K562 (cell line): ENCODE results near the gene MPHOSPH6. TPM values are rescaled to one million over a fixed set of nuclear protein-coding genes. Genes with fewer than 3 reads are reported as not detected.

Experiments used
- ATAC-seq: fragments of 200-7000 bp; cut with Tn5 transposase; 3 replicates; pipeline ENCODE4 v1.9.1; 2020; ENCODE audit warnings: moderate library complexity
- BruUV-seq: library from RNA; stranded (reverse); fragments of 400-500 nt; replicated peaks from 2 replicates; lab custom pipeline; 2021; lab: Mats Ljungman, UMichigan
- CTCF ChIA-PET: fragments of 300-600 bp; formaldehyde crosslinking; extraction: SDS; loops from one replicate; lab custom pipeline; 2021; ENCODE audit warnings: low intra/inter-chr PET ratio; lab: Yijun Ruan, JAX
- POLR2A ChIA-PET: fragments of 300-600, 350-650 bp; sonication (Branson Sonifier 250); formaldehyde crosslinking; extraction: SDS; loops from one replicate; lab custom pipeline; 2021; ENCODE audit warnings: antibody characterized with exemption, inconsistent platforms; lab: Yijun Ruan, JAX
- DNase-seq, 4 experiments: peaks; one replicate each; pipeline versions ENCODE4 v3.0.0 to v3.0.0-alpha.2; 2011 to 2018; ENCODE audit warnings: low spot score in 3 of 4, mixed read lengths in 3 of 4; ENCODE audit errors: extremely low read depth in 1 of 4
- FAIRE-seq: peaks from 2 replicates; lab custom pipeline; 2011; peaks lifted over from hg19 to GRCh38; lab: Jason Lieb, UNC
- H2AFZ ChIP-seq: 2 replicates; pipeline ENCODE4 v1.6.0; 2011; ENCODE audit warnings: low read depth, low read length, control low read depth, inconsistent platforms
- H3K27ac ChIP-seq: fragments of 200-600 bp; 3 replicates; pipeline ENCODE4 v1.8.0; 2011; ENCODE audit warnings: low read depth, mild to moderate bottlenecking, control low read depth, inconsistent platforms, low read length, moderate library complexity, mixed read lengths; ENCODE audit errors: extremely low read depth
- H3K27me3 ChIP-seq, 2 experiments: fragments of 300-600 bp in 1 of 2; 2 replicates in 1 of 2; 3 replicates in 1 of 2; pipeline versions ENCODE4 v1.6.0 to v1.8.0; 2011; ENCODE audit warnings: inconsistent platforms in 2 of 2, low read length in 2 of 2, mild to moderate bottlenecking in 1 of 2, mixed read lengths in 1 of 2, moderate library complexity in 1 of 2; ENCODE audit not compliant: control insufficient read depth in 2 of 2, insufficient read depth in 2 of 2
- H3K36me3 ChIP-seq: fragments of 300-600 bp; 3 replicates; pipeline ENCODE4 v1.8.0; 2011; ENCODE audit warnings: mild to moderate bottlenecking, low read length, inconsistent platforms; ENCODE audit not compliant: control insufficient read depth, insufficient read depth
- H3K4me1 ChIP-seq, 2 experiments: fragments of 200-600 bp in 1 of 2; replicated peaks in 1 of 2; 2 replicates in 1 of 2; 3 replicates in 1 of 2; pipeline versions ENCODE4 v1.5.1 to v1.8.0; 2011; ENCODE audit warnings: inconsistent platforms in 2 of 2, low read length in 2 of 2, mild to moderate bottlenecking in 1 of 2, mixed read lengths in 1 of 2, moderate library complexity in 1 of 2; ENCODE audit not compliant: control insufficient read depth in 2 of 2, insufficient read depth in 2 of 2
- H3K4me2 ChIP-seq: 2 replicates; pipeline ENCODE4 v1.6.1; 2011; ENCODE audit warnings: low read length, control low read depth, inconsistent platforms, mixed read lengths; ENCODE audit not compliant: insufficient read depth
- H3K4me3 ChIP-seq: fragments of 200-600 bp; sonication (generic), shearing (Covaris generic); 2 replicates; pipeline ENCODE4 v1.5.1; 2016; ENCODE audit warnings: control low read depth, inconsistent platforms
- H3K79me2 ChIP-seq: fragments of 200-600 bp; 3 replicates; pipeline ENCODE4 v1.8.0; 2011; ENCODE audit warnings: low read length, inconsistent platforms; ENCODE audit not compliant: control insufficient read depth, insufficient read depth
- H3K9ac ChIP-seq, 2 experiments: 2 replicates each; pipeline versions ENCODE4 v1.6.0 to v1.6.1; 2011; ENCODE audit warnings: low read depth in 2 of 2, low read length in 2 of 2, control low read depth in 1 of 2, inconsistent platforms in 1 of 2, mild to moderate bottlenecking in 1 of 2, mixed read lengths in 1 of 2; ENCODE audit not compliant: insufficient read depth in 1 of 2
- H3K9me1 ChIP-seq: one replicate; pipeline ENCODE4 v1.6.0; 2011; ENCODE audit warnings: inconsistent platforms, mild to moderate bottlenecking, low read length, moderate library complexity; ENCODE audit not compliant: control insufficient read depth, insufficient read depth
- H3K9me3 ChIP-seq: replicated peaks from 2 replicates; pipeline ENCODE4 v1.5.1; 2011; ENCODE audit warnings: low read depth, low read length, inconsistent platforms; ENCODE audit not compliant: control insufficient read depth, insufficient read depth
- H4K20me1 ChIP-seq: replicated peaks from 2 replicates; pipeline ENCODE4 v1.6.1; 2011; ENCODE audit warnings: low read length, inconsistent platforms, mixed read lengths; ENCODE audit not compliant: control insufficient read depth, insufficient read depth
- C11orf30 ChIP-seq: fragments of 450-650 bp; IDR thresholded peaks from 2 replicates; pipeline ENCODE4 v1.6.1; 2016; ENCODE audit warnings: low read depth, mild to moderate bottlenecking
- E2F5 ChIP-seq: sonication (generic); formaldehyde crosslinking; IDR thresholded peaks from 2 replicates; pipeline ENCODE4 v1.8.0; 2022; ENCODE audit warnings: mild to moderate bottlenecking, missing genetic modification reagents
- GABPA ChIP-seq: fragments of 200-800 bp; sonication (Bioruptor generic); conservative IDR thresholded peaks from 2 replicates; pipeline ENCODE4 v1.6.1; 2016; ENCODE audit warnings: low read depth, missing genetic modification characterization, missing compliant biosample characterization
- GATAD2B ChIP-seq: fragments of 450-650 bp; IDR thresholded peaks from 2 replicates; pipeline ENCODE4 v1.6.1; 2017; ENCODE audit warnings: mild to moderate bottlenecking, borderline replicate concordance
- HBP1 ChIP-seq: fragments of 450-650 bp; formaldehyde crosslinking; IDR thresholded peaks from 2 replicates; pipeline ENCODE4 v1.4.0; 2022; ENCODE audit warnings: missing genetic modification characterization
- KLF16 ChIP-seq: IDR thresholded peaks from 2 replicates; pipeline ENCODE4 v1.6.1; 2016; ENCODE audit warnings: antibody characterized with exemption
- MAFF ChIP-seq: IDR thresholded peaks from 2 replicates; pipeline ENCODE4 v1.6.1; 2012; ENCODE audit warnings: low read length, improper control_type of control experiment
- MAFG ChIP-seq: fragments of 450-650 bp; conservative IDR thresholded peaks from 2 replicates; pipeline ENCODE4 v1.6.1; 2016; ENCODE audit warnings: missing genetic modification characterization, missing compliant biosample characterization
- MAFK ChIP-seq: IDR thresholded peaks from 2 replicates; pipeline ENCODE4 v1.6.1; 2011; ENCODE audit warnings: low read length, improper control_type of control experiment
- NCOA1 ChIP-seq: fragments of 450-650 bp; IDR thresholded peaks from 2 replicates; pipeline ENCODE4 v1.6.1; 2016; ENCODE audit warnings: low read depth
- PML ChIP-seq: IDR thresholded peaks from 2 replicates; pipeline ENCODE4 v1.6.1; 2012; ENCODE audit warnings: low read length, inconsistent platforms
- ZBTB17 ChIP-seq: fragments of 450-650 bp; formaldehyde crosslinking; IDR thresholded peaks from 2 replicates; pipeline ENCODE4 v1.4.0; 2020; ENCODE audit warnings: mild to moderate bottlenecking
- ZNF134 ChIP-seq: fragments of 250-450 bp; sonication (Bioruptor Pico); conservative IDR thresholded peaks from 2 replicates; pipeline ENCODE4 v1.4.0; 2020
- ZNF239 ChIP-seq: fragments of 250-450 bp; sonication (Bioruptor Pico); IDR thresholded peaks from 2 replicates; pipeline ENCODE4 v1.4.0; 2020; ENCODE audit warnings: mild to moderate bottlenecking
- ZNF316 ChIP-seq: fragments of 450-650 bp; IDR thresholded peaks from 2 replicates; pipeline ENCODE4 v1.6.1; 2016
- ZNF436 ChIP-seq: fragments of 250-450, 450-650 bp; sonication (Bioruptor Pico); formaldehyde crosslinking; IDR thresholded peaks from 2 replicates; pipeline ENCODE4 v1.7.0; 2020; ENCODE audit warnings: mild to moderate bottlenecking
- WGBS: fragments of 100-300 bp; shearing (Covaris generic); methylation state at CpG from one replicate; pipeline ENCODE4 v1.1.6; 2016; ENCODE audit warnings: low coverage, mixed read lengths; ENCODE audit not compliant: insufficient coverage; ENCODE audit errors: missing lambda C conversion rate; 5-methylcytosine and 5-hydroxymethylcytosine counted together
- in situ Hi-C: fragments of 300-500 bp; cut with MboI; formaldehyde crosslinking; loops from 4 replicates; pipeline ENCODE4 v1.15.0; 2018; ENCODE audit warnings: inconsistent platforms, mixed read lengths
- intact Hi-C: fragments of 100-400 bp; cut with micrococcal nuclease; formaldehyde crosslinking; loops from 2 replicates; pipeline ENCODE4 v1.14.2; 2022
- polyA plus RNA-seq, 8 experiments: library from polyadenylated mRNA; depleted of rRNA in 4 of 8; stranded (reverse) in 5 of 8; unstranded in 3 of 8; fragments of >200 nt; fragmentation: Nextera tagmentation in 2 of 8; fragmentation: Illumina TruSeq in 1 of 8; extraction: Ambion mirVana in 2 of 8; extraction: Trizol in 1 of 8; gene quantifications; 2 replicates each; pipeline versions ENCODE4 v1.2.1 to v1.2.3, GENCODE V29; 2011 to 2014; ENCODE audit warnings: inconsistent platforms in 1 of 8, missing spikeins in 1 of 8
- total RNA-seq, 7 experiments: library from RNA; depleted of rRNA in 6 of 7; stranded (reverse); fragments of >200 nt in 6 of 7; fragmentation: Illumina TruSeq in 2 of 7; extraction: Trizol in 2 of 7; gene quantifications; 2 replicates each; pipeline versions ENCODE4 v1.2.1 to v1.2.3, GENCODE V29; 2011 to 2021; ENCODE audit warnings: low replicate concordance in 1 of 7
- TF ChIP-seq, protein P1 (sequence below): sonication (generic); formaldehyde crosslinking; IDR thresholded peaks from 2 replicates; pipeline ENCODE4 v1.8.1; 2022; ENCODE audit warnings: missing genetic modification reagents
- TF ChIP-seq, protein P2 (sequence below): sonication (generic); formaldehyde crosslinking; IDR thresholded peaks from 2 replicates; pipeline ENCODE4 v1.8.0; 2022; ENCODE audit warnings: mild to moderate bottlenecking, missing genetic modification reagents

The MPHOSPH6 gene
- total and polyA plus RNA-seq, 9 of the 15 experiments (the other 6 are each of a cell fraction or from before 2014, with no cell fraction given) = 37.0 to 153 (median 76.7) TPM

- TF ChIP-seq, protein P1, sequence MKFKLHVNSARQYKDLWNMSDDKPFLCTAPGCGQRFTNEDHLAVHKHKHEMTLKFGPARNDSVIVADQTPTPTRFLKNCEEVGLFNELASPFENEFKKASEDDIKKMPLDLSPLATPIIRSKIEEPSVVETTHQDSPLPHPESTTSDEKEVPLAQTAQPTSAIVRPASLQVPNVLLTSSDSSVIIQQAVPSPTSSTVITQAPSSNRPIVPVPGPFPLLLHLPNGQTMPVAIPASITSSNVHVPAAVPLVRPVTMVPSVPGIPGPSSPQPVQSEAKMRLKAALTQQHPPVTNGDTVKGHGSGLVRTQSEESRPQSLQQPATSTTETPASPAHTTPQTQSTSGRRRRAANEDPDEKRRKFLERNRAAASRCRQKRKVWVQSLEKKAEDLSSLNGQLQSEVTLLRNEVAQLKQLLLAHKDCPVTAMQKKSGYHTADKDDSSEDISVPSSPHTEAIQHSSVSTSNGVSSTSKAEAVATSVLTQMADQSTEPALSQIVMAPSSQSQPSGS (CRISPR knock-in tag) = no peak
Observed at GRCh38 chr16:82160226-82160625, 9.8 kb downstream of the MPHOSPH6 start (continued).

- Histone ChIP-seq H3K9me3 (no peaks in the 10 kb centered on the region), H3K27ac (no peak overlapping the region)
- peak; percentile 80 for TF ChIP-seq MAFG
- no peak for TF ChIP-seq ZBTB17 (CRISPR knock-in tag)
- TF ChIP-seq ZNF239 (CRISPR knock-in tag) = no peak
- TF ChIP-seq C11orf30 = peak; percentile 71
- TF ChIP-seq HBP1 (CRISPR knock-in tag) = no peak
- TF ChIP-seq, protein P2, sequence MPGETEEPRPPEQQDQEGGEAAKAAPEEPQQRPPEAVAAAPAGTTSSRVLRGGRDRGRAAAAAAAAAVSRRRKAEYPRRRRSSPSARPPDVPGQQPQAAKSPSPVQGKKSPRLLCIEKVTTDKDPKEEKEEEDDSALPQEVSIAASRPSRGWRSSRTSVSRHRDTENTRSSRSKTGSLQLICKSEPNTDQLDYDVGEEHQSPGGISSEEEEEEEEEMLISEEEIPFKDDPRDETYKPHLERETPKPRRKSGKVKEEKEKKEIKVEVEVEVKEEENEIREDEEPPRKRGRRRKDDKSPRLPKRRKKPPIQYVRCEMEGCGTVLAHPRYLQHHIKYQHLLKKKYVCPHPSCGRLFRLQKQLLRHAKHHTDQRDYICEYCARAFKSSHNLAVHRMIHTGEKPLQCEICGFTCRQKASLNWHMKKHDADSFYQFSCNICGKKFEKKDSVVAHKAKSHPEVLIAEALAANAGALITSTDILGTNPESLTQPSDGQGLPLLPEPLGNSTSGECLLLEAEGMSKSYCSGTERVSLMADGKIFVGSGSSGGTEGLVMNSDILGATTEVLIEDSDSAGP (CRISPR knock-in tag) = no peak
- TF ChIP-seq ZNF316 = peak; percentile 89
- TF ChIP-seq E2F5 = no peak
- TF ChIP-seq ZNF436 = no peak
- TF ChIP-seq ZNF134 (CRISPR knock-in tag) = no peak
- TF ChIP-seq PML = no peak
- TF ChIP-seq MAFK = peak; percentile 63
- TF ChIP-seq NCOA1 = no peak
- peak; percentile 68 for TF ChIP-seq MAFF
- no peak for TF ChIP-seq KLF16
- no peak for TF ChIP-seq GABPA (tag)
- TF ChIP-seq GATAD2B = no peak
Observed at GRCh38 chr16:82157836-82158235, 12.2 kb downstream of the MPHOSPH6 start.

More at GRCh38 chr16:82157836-82158235, 12.2 kb downstream of the MPHOSPH6 start:
- H3K36me3 ChIP-seq = peaks cover 54% of the 10 kb centered on the region
- no peak overlapping the region for H3K4me3 ChIP-seq
- H4K20me1 ChIP-seq = no peaks in the 10 kb centered on the region; the same call in 1 of the 2 replicates
- intact Hi-C loops = no loop called here
- in situ Hi-C loops = no loop called here
- H2AFZ ChIP-seq = no peak overlapping the region
- peaks cover 0 to 5% of the 10 kb centered on the region in 2 experiments; a peak in 3 of 5 replicates for H3K4me1 ChIP-seq
- peak; percentile 30; the same call in 1 of the 3 replicates for ATAC-seq
- CTCF ChIA-PET = no interaction called here
- DNase-seq = no peak
- no TSS peak for BruUV-seq
- FAIRE-seq = no peak
- WGBS = 85% methylated on average over 5 of the region's 5 CpGs
- H3K27me3 ChIP-seq = no peaks in the 10 kb centered on the region
- no peak overlapping the region for H3K9ac ChIP-seq
- H3K79me2 ChIP-seq = peaks cover 18% of the 10 kb centered on the region; the same call in 2 of the 3 replicates
- POLR2A ChIA-PET = interaction anchor here (3.7 kb wide), 1 partner anchor 11 kb away, joined by 14 read pairs; the partner anchor contains the start of gene MPHOSPH6
- no peak overlapping the region for H3K4me2 ChIP-seq
- no peaks in the 10 kb centered on the region for H3K9me1 ChIP-seq
